GM06990 (cell line): ENCODE results near the gene TMEM235.

Source experiments
- DNase-seq: peaks from one replicate; pipeline ENCODE4 v3.0.0-alpha.2; 2011; ENCODE audit not compliant: insufficient read length; ENCODE audit errors: extremely low read depth
- H3K27me3 ChIP-seq: replicated peaks from 2 replicates; pipeline ENCODE4 v1.6.0; 2011; ENCODE audit warnings: low read length; ENCODE audit not compliant: control insufficient read depth, insufficient read depth
- H3K36me3 ChIP-seq: 2 replicates; pipeline ENCODE4 v1.5.1; 2011; ENCODE audit warnings: low read length; ENCODE audit not compliant: control insufficient read depth, insufficient read depth
- H3K4me3 ChIP-seq: replicated peaks from 2 replicates; pipeline ENCODE4 v1.5.1; 2011; ENCODE audit warnings: low read depth, mild to moderate bottlenecking, control low read depth, low read length
- TF ChIP-seq, protein P1 (sequence below): IDR thresholded peaks from 2 replicates; pipeline ENCODE4 v1.5.1; 2011; ENCODE audit warnings: low read length, control low read depth, mild to moderate bottlenecking, inconsistent platforms; ENCODE audit not compliant: insufficient read depth, poor library complexity, severe bottlenecking

TMEM235 gene

DNA sequence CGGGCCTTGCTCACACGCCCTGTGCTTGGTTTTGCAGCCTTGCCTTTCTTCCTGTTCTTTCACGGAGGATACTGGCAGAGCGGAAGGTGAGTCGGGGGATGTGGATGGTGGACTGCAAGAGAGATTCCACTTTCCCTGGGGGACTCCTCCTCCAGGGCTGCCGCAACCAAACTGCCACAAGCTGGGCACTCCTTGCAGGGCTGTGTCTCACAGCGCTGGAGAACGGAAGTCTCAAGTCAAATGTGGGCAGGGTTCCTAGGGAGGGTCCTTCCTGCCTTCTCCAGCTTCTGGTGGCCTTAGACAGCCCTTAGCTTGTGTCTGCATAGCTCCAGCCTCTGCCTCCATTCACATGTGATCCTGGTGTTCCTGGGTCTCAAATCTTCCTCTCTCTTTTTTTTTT, 28.8 kb upstream of the TMEM235 start:
- DNase-seq: no peak
- H3K4me3 ChIP-seq: no peak overlapping the region
- H3K36me3 ChIP-seq: peaks cover 15% of the 10 kb centered on the region
- H3K27me3 ChIP-seq: no peaks in the 10 kb centered on the region
- TF ChIP-seq, protein P1, sequence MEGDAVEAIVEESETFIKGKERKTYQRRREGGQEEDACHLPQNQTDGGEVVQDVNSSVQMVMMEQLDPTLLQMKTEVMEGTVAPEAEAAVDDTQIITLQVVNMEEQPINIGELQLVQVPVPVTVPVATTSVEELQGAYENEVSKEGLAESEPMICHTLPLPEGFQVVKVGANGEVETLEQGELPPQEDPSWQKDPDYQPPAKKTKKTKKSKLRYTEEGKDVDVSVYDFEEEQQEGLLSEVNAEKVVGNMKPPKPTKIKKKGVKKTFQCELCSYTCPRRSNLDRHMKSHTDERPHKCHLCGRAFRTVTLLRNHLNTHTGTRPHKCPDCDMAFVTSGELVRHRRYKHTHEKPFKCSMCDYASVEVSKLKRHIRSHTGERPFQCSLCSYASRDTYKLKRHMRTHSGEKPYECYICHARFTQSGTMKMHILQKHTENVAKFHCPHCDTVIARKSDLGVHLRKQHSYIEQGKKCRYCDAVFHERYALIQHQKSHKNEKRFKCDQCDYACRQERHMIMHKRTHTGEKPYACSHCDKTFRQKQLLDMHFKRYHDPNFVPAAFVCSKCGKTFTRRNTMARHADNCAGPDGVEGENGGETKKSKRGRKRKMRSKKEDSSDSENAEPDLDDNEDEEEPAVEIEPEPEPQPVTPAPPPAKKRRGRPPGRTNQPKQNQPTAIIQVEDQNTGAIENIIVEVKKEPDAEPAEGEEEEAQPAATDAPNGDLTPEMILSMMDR: no peak

DNA sequence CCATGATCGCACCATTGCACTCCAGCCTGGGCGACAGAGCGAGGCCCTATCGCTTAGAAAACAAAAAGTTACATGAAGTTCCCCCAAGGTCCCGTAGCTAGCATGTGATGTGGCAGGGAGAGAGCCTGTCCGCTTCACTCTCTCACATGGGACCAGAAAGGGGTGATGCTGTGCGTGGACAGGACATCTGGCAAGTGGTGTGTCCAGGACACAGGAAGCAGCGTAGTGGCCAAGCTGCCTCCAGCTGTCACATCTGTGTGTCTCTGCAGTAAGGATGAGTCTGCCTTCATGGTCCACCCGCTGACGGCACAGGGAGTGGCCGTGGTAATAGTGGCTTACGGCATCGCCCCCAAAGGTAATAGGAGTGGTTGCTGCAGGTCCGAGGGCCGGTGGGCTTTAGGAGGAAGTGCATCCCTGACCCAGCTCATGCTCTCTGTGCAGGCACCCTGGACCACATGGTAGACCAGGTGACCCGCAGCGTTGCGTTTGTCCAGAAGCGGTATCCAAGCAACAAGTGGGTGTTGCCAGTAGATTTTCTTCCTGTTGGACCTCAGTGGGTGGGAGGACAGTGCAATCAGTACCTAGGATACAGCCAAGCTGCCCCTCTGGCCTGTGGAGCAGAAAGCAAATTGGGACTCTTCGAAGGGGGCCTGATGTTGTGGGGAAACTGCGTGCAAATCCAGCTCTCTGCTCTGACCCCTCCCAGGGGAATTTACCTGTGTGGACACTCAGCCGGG, 26.9 kb upstream of the TMEM235 start:
- peaks cover 15% of the 10 kb centered on the region for H3K36me3 ChIP-seq
- H3K27me3 ChIP-seq: no peaks in the 10 kb centered on the region

DNA sequence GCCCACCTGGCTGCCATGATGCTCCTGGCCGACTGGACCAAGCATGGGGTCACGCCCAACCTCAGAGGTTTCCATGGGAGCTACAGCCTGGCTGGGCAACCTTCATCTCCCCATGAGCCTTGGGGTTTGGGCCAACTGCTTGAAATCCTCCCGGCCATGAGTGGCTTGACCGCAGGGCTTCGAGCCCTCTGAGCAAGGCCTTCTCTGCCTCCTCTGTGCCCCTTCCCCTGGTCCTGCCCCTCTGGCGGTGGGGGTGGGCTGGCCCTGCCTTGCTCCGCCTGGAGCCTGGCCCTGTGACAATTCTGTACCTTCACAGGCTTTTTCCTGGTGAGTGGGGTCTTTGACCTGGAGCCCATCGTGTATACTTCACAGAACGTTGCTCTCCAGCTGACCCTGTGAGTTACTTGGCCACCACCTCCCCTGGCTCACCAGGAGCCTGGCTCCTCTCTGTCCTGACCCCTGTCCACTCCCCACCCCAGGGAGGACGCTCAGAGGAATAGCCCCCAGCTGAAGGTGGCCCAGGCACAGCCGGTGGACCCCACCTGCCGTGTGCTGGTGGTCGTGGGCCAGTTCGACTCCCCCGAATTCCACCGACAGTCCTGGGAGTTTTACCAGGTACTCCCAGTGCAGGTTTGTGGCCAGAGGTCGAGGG, 26.2 kb upstream of the TMEM235 start:
- TF ChIP-seq, protein P1: no peak
- Histone ChIP-seq H3K36me3 (peaks cover 15% of the 10 kb centered on the region), H3K4me3 (no peak overlapping the region), H3K27me3 (no peaks in the 10 kb centered on the region)
- no peak for DNase-seq

More for the DNA sequence above, 26.9 kb upstream of the TMEM235 start:
- no peak for DNase-seq
- TF ChIP-seq, protein P1: no peak
- H3K4me3 ChIP-seq: no peak overlapping the region

DNA sequence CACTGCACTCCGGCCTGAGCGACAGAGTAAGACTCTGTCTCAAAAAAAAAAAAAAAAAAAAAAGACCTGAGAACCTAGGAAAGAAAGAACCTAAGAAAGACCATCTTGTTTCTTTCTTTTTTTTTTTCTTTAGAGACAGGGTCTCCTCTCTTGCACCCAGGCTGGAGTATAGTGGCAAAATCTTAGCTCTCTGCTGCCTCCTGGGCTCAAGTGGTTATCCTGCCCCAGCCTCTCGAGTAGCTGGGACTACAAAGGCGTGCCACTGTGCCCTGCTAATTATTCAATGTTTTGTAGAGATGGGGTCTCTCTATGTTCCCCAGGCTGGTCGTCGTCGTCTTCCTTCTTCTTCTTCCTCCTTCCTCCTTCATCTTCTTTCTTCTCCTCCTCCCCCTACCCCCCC, 25.1 kb upstream of the TMEM235 start:
- no peak for DNase-seq
- Histone ChIP-seq H3K4me3 (no peak overlapping the region), H3K36me3 (peaks cover 14% of the 10 kb centered on the region), H3K27me3 (no peaks in the 10 kb centered on the region)
- TF ChIP-seq, protein P1: peak; percentile 9

DNA sequence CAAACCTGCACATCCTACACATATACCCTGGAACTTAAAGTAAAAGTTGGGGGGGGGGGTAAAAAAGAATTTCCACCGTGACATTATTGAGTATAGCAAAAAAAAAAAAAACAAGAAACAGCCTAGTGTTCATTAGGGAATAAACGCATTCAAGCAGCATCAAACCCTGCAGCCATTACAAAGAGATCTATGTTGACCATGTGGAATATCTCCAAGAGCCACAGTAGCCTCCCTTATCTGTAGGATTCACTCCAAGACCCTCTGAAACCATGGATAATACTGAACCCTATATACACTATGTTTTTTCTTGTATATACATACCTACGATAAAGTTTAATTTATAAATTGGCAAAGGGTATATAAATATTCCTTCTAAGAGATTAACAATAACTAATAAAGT, 22.9 kb upstream of the TMEM235 start:
- H3K27me3 ChIP-seq: no peaks in the 10 kb centered on the region
- no peak for DNase-seq
- TF ChIP-seq, protein P1: no peak
- H3K4me3 ChIP-seq: no peak overlapping the region
- H3K36me3 ChIP-seq: peaks cover 12% of the 10 kb centered on the region
